ENCODE measurements around the gene TUBB4B.

TUBB4B gene

DNA sequence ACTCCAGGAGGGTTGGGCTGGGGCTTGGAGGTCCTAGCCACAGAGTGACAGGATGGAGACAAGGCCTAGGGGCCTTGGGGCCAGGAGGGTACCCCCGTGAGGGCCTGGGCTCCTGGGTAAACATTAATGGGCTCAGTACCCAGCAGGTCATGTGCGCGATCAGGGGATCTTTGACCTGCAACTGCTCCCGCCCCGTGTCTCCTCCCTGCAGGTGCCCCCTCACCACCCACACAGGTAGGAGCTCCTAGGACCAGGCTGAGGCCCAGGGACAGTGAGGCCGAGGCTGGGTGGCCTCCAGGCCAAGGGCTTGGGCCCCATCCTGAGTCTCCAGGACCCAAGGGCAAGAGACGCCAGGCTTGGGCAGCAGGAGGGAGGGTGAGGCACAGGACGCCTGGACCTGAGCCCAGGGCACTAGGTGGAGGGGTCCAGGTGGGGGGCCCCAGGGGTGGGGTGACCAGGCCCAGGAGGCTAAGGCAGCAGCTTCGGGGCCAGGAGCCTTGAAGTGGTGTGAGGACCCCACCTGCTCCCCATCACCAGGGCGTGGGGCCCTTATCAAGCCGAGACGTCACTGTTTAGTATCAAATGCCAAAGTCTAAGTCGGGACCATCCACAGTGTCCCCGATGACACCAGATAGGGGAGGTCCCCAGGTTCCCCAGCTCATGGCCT lies 10.2 kb upstream of the TUBB4B start, which contains the start of gene SLC34A3:
SLC34A3 (plus strand) TSS at position 197 of the 667 bp plus-strand sequence. CDS start 802 bp downstream, outside the sequence.
- no peaks in the 10 kb centered on the region for H3K36me3 ChIP-seq (ENCODE audit: control insufficient read depth in 1 of 2, insufficient read depth in 2 of 2, low read length in 2 of 2)
- H2AFZ ChIP-seq (ENCODE audit: insufficient read depth, low read length, poor library complexity) = no peak within 1 kb of the TSS
- H4K91ac ChIP-seq (ENCODE audit: low read depth, low read length) = no peak within 1 kb of the TSS
- no peak within 1 kb of the TSS for H3K4me3 ChIP-seq (ENCODE audit: low read depth, low read length)
- H3K23ac ChIP-seq (ENCODE audit: low read length) = no peak within 1 kb of the TSS
- peaks cover 3% of the 10 kb centered on the region for H3K9me3 ChIP-seq (ENCODE audit: insufficient read depth, low read depth, low read length)
- no peak within 1 kb of the TSS for H4K12ac ChIP-seq (ENCODE audit: low read depth, low read length)
- H2AK5ac ChIP-seq (ENCODE audit: low read length) = no peak within 1 kb of the TSS
- H3K18ac ChIP-seq (ENCODE audit: low read length) = no peak within 1 kb of the TSS
- peaks cover 10 to 17% of the 10 kb centered on the region in 2 experiments for H3K4me1 ChIP-seq (ENCODE audit: control insufficient read depth in 1 of 2, insufficient read depth in 2 of 2, low read length in 2 of 2)
- no CpG with 5 or more reads among the region's 14 CpGs for WGBS (ENCODE audit: extremely low coverage, insufficient coverage, insufficient read length)
- H2BK12ac ChIP-seq (ENCODE audit: low read length) = no peak within 1 kb of the TSS
- H3K4me2 ChIP-seq (ENCODE audit: low read length) = no peak within 1 kb of the TSS
- no peak within 1 kb of the TSS for H3K27ac ChIP-seq (ENCODE audit: low read depth, low read length)
- no peak within 1 kb of the TSS for H3K9ac ChIP-seq (ENCODE audit: low read length)
- H3K14ac ChIP-seq (ENCODE audit: low read length) = no peak within 1 kb of the TSS
- H3K79me2 ChIP-seq (ENCODE audit: control insufficient read depth, insufficient read depth, low read length, poor library complexity) = no peaks in the 10 kb centered on the region
- H4K8ac ChIP-seq (ENCODE audit: low read depth, low read length) = no peak within 1 kb of the TSS
- H3K4ac ChIP-seq (ENCODE audit: low read depth, low read length) = no peak within 1 kb of the TSS
- no peaks in the 10 kb centered on the region for H3K27me3 ChIP-seq (ENCODE audit: insufficient read depth, low read length)
- no peak within 1 kb of the TSS for H2BK5ac ChIP-seq (ENCODE audit: low read depth, low read length, poor library complexity)
- no peak for DNase-seq
- H2BK120ac ChIP-seq (ENCODE audit: insufficient read depth, low read length, poor library complexity) = no peak within 1 kb of the TSS
- no peaks in the 10 kb centered on the region for H3K79me1 ChIP-seq (ENCODE audit: low read length)

DNA sequence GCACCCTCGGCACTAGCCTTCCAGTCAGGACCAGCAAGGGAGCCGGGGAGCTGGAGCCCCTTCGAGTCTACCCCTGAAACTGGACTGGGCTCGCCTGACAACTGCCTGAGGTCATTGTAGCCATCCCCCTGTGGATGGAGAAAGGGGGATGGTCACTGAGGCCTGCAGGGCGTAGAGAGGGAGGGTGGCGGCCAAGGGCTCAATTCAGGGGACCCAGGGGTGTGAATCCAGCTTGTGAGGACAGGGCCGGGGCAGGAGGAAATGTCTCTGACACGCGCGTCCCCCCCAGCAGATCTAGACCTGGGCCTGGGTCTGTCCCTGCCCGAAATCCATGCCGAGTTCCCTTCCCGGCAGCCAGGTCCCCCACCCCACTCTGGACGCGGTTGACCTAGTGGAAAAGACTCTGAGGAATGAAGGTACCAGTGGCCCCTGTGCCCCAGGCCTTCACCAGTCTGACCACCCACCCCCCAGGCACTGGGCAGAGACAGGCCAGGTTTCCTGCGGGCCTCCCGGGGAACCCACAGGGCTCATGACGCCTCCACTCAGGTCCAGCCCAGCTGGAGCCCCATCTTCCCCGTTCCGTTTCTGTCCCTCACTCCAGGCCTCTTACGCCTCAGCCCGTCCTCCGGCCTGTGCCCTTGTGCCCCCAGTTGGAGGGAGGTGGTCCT lies 9.6 kb upstream of the TUBB4B start:
- Histone ChIP-seq H3K4me3 (ENCODE audit: low read depth, low read length) (no peak overlapping the region), H3K79me2 (ENCODE audit: control insufficient read depth, insufficient read depth, low read length, poor library complexity) (no peaks in the 10 kb centered on the region), H3K23ac (ENCODE audit: low read length) (no peak overlapping the region), H4K91ac (ENCODE audit: low read depth, low read length) (no peak overlapping the region), H3K9ac (ENCODE audit: low read length) (no peak overlapping the region), H2BK12ac (ENCODE audit: low read length) (no peak overlapping the region), H4K12ac (ENCODE audit: low read depth, low read length) (no peak overlapping the region), H3K4me1 (ENCODE audit: control insufficient read depth in 1 of 2, insufficient read depth in 2 of 2, low read length in 2 of 2) (peaks cover 7 to 14% of the 10 kb centered on the region in 2 experiments), H3K9me3 (ENCODE audit: insufficient read depth, low read depth, low read length) (peaks cover 3% of the 10 kb centered on the region), H3K36me3 (ENCODE audit: control insufficient read depth in 1 of 2, insufficient read depth in 2 of 2, low read length in 2 of 2) (no peaks in the 10 kb centered on the region), H3K27ac (ENCODE audit: low read depth, low read length) (no peak overlapping the region), H3K4ac (ENCODE audit: low read depth, low read length) (no peak overlapping the region), H2AK5ac (ENCODE audit: low read length) (no peak overlapping the region), H4K8ac (ENCODE audit: low read depth, low read length) (no peak overlapping the region), H2BK120ac (ENCODE audit: insufficient read depth, low read length, poor library complexity) (no peak overlapping the region), H3K27me3 (ENCODE audit: insufficient read depth, low read length) (no peaks in the 10 kb centered on the region), H2AFZ (ENCODE audit: insufficient read depth, low read length, poor library complexity) (no peak overlapping the region), H3K4me2 (ENCODE audit: low read length) (no peak overlapping the region), H3K14ac (ENCODE audit: low read length) (no peak overlapping the region), H3K79me1 (ENCODE audit: low read length) (no peaks in the 10 kb centered on the region), H3K18ac (ENCODE audit: low read length) (no peak overlapping the region), H2BK5ac (ENCODE audit: low read depth, low read length, poor library complexity) (no peak overlapping the region)
- DNase-seq = no peak
- WGBS (ENCODE audit: extremely low coverage, insufficient coverage, insufficient read length) = no CpG with 5 or more reads among the region's 23 CpGs

DNA sequence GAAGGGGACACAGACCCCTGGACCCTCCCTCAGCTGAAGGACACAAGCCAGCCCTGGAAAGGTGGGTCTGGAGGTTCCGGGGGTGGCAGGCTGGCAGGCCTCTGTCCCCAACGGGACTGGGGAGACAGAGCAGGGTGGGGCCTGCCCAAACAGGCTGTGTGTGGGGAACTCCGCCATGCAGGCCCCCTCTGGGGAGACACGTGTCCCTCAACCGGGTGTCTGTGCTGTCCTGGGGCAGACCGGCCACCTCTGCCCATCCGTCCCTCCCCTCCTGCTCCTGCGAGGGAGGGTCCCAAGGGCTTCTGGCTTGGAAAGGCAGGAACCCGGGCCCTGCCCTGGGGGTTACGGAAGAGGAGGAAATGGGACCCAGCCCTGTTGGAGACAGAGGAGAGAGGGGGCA lies 9.0 kb upstream of the TUBB4B start:
- no peak overlapping the region for H3K27ac ChIP-seq (ENCODE audit: low read depth, low read length)
- H3K9me3 ChIP-seq (ENCODE audit: insufficient read depth, low read depth, low read length) = peaks cover 1% of the 10 kb centered on the region
- WGBS (ENCODE audit: extremely low coverage, insufficient coverage, insufficient read length) = no CpG with 5 or more reads among the region's 10 CpGs

GRCh38 chr9:137232510-137232909 lies 8.6 kb upstream of the TUBB4B start:
- no peak for DNase-seq
- no peak overlapping the region for H4K8ac ChIP-seq (ENCODE audit: low read depth, low read length)
- H2BK12ac ChIP-seq (ENCODE audit: low read length) = no peak overlapping the region
- H3K79me2 ChIP-seq (ENCODE audit: control insufficient read depth, insufficient read depth, low read length, poor library complexity) = no peaks in the 10 kb centered on the region
- H3K4me2 ChIP-seq (ENCODE audit: low read length) = no peak overlapping the region
- no CpG with 5 or more reads among the region's 24 CpGs for WGBS (ENCODE audit: extremely low coverage, insufficient coverage, insufficient read length)
- peaks cover 5 to 9% of the 10 kb centered on the region in 2 experiments for H3K4me1 ChIP-seq (ENCODE audit: control insufficient read depth in 1 of 2, insufficient read depth in 2 of 2, low read length in 2 of 2)
- no peak overlapping the region for H2BK120ac ChIP-seq (ENCODE audit: insufficient read depth, low read length, poor library complexity)
- H2AK5ac ChIP-seq (ENCODE audit: low read length) = no peak overlapping the region
- no peak overlapping the region for H4K91ac ChIP-seq (ENCODE audit: low read depth, low read length)
- H3K79me1 ChIP-seq (ENCODE audit: low read length) = no peaks in the 10 kb centered on the region
- no peak overlapping the region for H3K9ac ChIP-seq (ENCODE audit: low read length)
- no peak overlapping the region for H3K4ac ChIP-seq (ENCODE audit: low read depth, low read length)
- H3K18ac ChIP-seq (ENCODE audit: low read length) = no peak overlapping the region
- H3K23ac ChIP-seq (ENCODE audit: low read length) = no peak overlapping the region
- no peak overlapping the region for H3K27ac ChIP-seq (ENCODE audit: low read depth, low read length)
- no peak overlapping the region for H4K12ac ChIP-seq (ENCODE audit: low read depth, low read length)
- no peak overlapping the region for H2BK5ac ChIP-seq (ENCODE audit: low read depth, low read length, poor library complexity)
- no peak overlapping the region for H3K4me3 ChIP-seq (ENCODE audit: low read depth, low read length)
- H3K27me3 ChIP-seq (ENCODE audit: insufficient read depth, low read length) = no peaks in the 10 kb centered on the region
- H3K9me3 ChIP-seq (ENCODE audit: insufficient read depth, low read depth, low read length) = peaks cover 1% of the 10 kb centered on the region
- H3K36me3 ChIP-seq (ENCODE audit: control insufficient read depth in 1 of 2, insufficient read depth in 2 of 2, low read length in 2 of 2) = no peaks in the 10 kb centered on the region
- no peak overlapping the region for H2AFZ ChIP-seq (ENCODE audit: insufficient read depth, low read length, poor library complexity)
- H3K14ac ChIP-seq (ENCODE audit: low read length) = no peak overlapping the region

More for the DNA sequence above, 9.0 kb upstream of the TUBB4B start:
- Histone ChIP-seq H2AK5ac (ENCODE audit: low read length) (no peak overlapping the region), H4K8ac (ENCODE audit: low read depth, low read length) (no peak overlapping the region), H3K79me1 (ENCODE audit: low read length) (no peaks in the 10 kb centered on the region), H3K4me3 (ENCODE audit: low read depth, low read length) (no peak overlapping the region), H3K4ac (ENCODE audit: low read depth, low read length) (no peak overlapping the region), H3K9ac (ENCODE audit: low read length) (no peak overlapping the region), H4K12ac (ENCODE audit: low read depth, low read length) (no peak overlapping the region), H2BK5ac (ENCODE audit: low read depth, low read length, poor library complexity) (no peak overlapping the region), H3K23ac (ENCODE audit: low read length) (no peak overlapping the region), H2BK12ac (ENCODE audit: low read length) (no peak overlapping the region), H3K4me2 (ENCODE audit: low read length) (no peak overlapping the region), H3K4me1 (ENCODE audit: control insufficient read depth in 1 of 2, insufficient read depth in 2 of 2, low read length in 2 of 2) (peaks cover 8 to 13% of the 10 kb centered on the region in 2 experiments), H3K18ac (ENCODE audit: low read length) (no peak overlapping the region), H3K36me3 (ENCODE audit: control insufficient read depth in 1 of 2, insufficient read depth in 2 of 2, low read length in 2 of 2) (no peaks in the 10 kb centered on the region), H4K91ac (ENCODE audit: low read depth, low read length) (no peak overlapping the region), H2AFZ (ENCODE audit: insufficient read depth, low read length, poor library complexity) (no peak overlapping the region), H3K27me3 (ENCODE audit: insufficient read depth, low read length) (no peaks in the 10 kb centered on the region), H3K14ac (ENCODE audit: low read length) (no peak overlapping the region), H3K79me2 (ENCODE audit: control insufficient read depth, insufficient read depth, low read length, poor library complexity) (no peaks in the 10 kb centered on the region), H2BK120ac (ENCODE audit: insufficient read depth, low read length, poor library complexity) (no peak overlapping the region)
- DNase-seq = no peak
